A549 treated with Mapracorat at 1 μM for 4 hours (cell line): Measurements from ENCODE around the gene CMTM1. TPM values are rescaled to one million over a fixed set of nuclear protein-coding genes. Genes with fewer than 3 reads are reported as not detected.

ENCODE experiments used
- total RNA-seq: library from RNA; stranded (reverse); fragments of 200-300 nt; extraction: Qiagen RNA extraction; gene quantifications from 5 replicates; pipeline ENCODE4 v1.2.3, GENCODE V29; 2022

Gene CMTM1
- 0.49 to 1.8 TPM (median 1.1 TPM) in 5 replicates for total RNA-seq

DNA sequence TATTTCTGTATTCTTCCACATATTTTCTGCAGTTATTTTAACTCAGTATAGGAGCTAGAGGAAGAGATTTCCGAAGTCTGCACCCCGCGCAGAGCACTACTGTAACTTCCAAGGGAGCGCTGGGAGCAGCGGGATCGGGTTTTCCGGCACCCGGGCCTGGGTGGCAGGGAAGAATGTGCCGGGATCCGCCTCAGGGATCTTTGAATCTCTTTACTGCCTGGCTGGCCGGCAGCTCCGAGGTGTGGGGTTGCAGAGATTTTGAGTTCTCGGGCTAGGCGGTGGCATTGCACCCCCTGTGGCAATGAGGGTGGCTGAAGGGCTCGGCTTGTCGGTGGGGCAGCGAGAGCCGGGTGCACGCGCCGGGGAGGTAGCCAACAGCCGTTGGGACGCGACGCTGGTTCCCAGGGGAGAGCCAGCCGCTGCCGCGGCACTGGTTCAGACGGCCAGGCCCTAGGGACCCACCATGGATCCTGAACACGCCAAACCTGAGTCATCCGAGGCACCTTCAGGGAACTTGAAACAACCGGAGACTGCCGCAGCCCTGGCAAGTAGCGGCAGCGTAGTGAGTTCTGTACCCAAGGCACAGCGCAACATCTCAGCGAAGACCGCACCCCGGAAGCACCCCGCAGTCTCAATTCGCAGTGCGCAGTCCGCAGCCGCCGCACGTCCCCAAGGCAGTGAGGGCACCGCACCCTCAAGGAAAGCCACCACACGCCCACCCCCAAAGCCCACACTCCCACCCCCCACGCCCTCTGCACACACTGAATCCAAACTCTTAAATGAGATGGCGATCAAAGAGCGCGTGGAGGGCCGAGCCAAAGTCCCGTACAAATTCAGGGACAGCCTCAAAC lies at the start of gene CMTM1:
TSS of gene CMTM1 (plus strand) at position 389 of the 851 bp plus-strand sequence. CDS start at position 464, 75 bp downstream.

DNA sequence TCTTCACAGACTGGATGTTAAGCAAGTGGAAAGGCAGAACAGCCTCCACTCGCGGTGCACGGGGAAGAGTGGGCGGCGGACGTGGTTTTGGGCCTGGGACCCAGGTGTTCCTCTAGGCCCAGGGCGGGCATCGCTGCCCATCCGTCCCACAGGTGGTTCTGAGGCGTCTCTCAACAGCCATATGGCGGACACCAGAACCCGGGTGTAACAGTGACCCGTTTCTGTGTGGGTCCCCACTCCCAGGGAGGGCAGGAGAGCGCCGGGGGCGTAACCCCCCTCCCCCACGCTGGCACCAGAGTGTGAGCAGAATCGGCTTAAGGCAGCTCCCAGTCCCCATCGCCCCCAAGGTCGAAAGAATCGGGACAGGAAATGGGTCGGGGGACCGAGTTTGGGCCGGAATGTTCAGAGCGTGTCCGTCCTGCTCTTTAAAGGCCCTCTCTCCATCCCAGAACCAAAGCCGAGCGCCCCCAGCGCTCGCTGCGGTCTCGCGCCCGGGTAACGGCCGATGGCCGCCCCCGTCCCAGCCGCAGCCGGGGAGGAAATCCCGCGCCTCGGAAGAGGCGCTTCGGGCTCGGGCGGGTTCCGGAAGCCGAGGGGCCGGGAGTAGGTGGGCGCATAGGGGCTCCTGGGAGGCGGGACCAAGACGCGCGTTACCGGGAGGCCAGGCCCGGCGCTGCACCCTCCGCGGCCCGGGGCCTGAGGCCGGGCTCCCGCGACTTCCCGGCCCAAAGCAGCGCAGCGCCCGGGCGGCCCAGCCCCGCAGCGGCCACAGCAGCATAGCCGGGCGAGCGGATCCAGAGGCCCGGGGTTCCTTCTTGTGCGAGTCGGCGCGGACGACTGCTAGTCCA lies 16.7 kb upstream of the CMTM1 start, which contains the start of gene TK2:
TSS of gene TK2 (minus strand) at position 839 of the 848 bp plus-strand sequence. CDS start at position 778, 61 bp downstream.

DNA sequence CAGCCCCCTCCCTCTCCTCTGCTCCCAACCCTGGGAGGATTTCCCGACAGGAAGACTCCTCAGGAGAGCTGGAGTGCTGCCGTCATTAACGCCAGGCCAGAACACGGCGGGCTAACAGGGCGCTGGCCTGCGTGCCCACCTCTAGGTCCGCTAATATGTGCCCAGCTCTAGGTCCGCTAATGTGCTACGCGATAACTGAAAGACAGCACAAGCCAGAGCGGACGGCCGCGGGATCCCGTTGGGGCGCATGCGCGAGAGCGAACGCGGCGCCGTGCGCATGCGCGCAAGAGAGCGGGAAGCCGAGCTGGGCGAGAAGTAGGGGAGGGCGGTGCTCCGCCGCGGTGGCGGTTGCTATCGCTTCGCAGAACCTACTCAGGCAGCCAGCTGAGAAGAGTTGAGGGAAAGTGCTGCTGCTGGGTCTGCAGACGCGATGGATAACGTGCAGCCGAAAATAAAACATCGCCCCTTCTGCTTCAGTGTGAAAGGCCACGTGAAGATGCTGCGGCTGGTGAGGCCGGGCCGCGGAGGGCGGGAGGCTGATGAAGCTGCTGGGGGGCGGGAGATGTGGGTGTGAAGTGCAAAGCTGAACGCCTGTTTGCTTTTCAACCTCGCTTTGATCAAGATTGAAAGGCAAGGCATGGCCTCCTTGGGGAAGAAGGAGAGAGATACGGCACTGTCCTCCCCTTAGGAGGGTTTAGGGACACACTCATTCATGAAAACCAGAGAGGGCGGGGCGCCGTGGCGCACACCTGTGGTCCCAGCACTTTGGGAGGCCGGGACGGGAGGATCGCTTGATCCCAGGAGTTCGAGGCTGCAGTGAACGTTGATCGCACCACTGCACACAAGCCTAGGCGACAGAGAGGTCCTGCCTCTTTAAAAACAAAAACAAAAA lies 13.7 kb upstream of the CMTM1 start, which contains the start of gene CKLF:
TSS of gene CKLF (plus strand) at position 291 of the 892 bp plus-strand sequence. CDS start at position 431, 140 bp downstream.

DNA sequence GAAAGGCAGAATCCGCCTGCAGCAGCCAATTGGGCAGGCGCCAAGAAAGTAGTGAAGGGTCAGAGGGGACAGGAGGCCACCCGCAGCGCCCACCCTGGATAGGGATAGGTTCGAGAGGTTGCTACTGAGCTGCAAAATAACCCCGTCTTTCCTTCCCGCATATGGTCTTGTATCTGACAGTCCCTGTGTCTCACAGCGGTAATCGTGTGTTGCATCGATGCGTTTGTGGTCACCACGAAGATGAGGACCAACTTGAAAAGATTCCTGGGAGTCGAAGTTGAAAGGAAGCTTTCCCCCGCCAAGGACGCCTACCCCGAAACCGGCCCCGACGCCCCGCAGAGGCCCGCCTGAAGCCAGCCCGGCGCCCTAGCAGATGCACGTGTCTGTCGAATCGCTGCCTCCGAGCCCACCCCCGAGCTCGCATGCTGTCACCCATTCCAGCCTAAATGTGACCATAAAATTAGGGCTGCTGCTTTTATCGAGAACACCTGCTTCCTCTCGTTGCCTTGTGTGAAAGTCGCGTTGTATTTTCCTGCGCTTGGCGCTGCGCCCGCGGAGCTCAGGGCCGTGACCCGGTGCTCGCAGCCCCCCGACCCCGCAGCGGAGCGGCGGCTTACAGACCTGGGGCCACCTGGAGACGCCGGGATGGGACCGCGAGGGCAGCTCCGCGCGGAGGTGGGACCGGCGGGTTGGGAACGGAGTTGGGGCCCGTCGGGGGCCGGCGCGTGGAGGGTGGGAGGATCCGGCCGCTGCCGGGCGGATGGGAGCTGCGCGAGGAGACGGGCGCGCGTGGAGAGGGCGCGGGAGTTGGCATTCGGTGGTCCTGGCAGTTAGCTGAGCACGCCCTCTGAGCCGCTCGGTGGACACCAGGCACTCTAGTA lies 12.7 kb downstream of the CMTM1 start, which contains the start of gene CMTM2:
TSS of gene CMTM2 (plus strand) at position 813 of the 881 bp plus-strand sequence. CDS start 145 bp downstream, outside the sequence.

DNA sequence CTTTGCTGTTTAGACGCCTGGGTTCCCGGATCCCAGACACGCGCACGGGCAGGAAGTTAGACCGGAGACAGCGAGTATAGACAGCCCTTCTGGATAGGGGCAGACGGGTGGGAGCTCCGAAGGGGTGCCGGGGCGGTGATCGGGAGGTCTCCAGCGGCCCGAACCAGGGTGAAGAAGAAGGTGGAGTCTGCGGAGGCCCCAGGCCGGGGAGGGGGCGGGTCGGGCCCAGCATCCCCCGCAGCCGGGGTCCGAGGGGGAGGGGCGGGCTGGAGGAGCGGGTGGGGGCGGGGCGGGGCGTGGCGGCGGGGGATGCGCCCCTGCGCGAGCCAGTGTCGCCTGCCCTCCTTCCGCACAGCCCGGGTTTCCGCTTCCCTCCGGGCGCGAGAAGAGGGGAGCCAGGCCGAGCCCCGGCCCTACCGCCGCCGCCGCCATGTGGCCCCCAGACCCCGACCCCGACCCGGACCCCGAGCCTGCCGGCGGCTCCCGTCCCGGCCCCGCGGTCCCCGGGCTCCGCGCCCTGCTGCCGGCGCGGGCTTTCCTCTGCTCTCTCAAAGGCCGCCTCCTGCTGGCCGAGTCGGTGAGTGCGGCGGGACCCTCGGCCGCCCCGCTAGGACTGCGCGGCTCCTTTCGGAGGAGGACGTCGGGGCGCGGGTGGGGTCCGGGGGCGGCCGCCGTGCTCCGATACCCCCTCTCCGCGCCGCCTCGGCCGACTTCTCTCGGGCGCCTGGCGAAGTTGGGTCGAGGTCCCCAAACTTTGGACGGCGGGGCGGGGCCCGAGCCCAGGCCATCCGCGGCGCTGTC lies 38.3 kb downstream of the CMTM1 start, which contains the start of gene CMTM3:
TSS of gene CMTM3 (plus strand) at position 329 of the 801 bp plus-strand sequence. CDS start at position 431, 102 bp downstream.

Other genes with a start within 250 kb of the CMTM1 start
- gene CDH5, start 199.7 kb upstream of the CMTM1 start, total RNA-seq, result 0.14 to 0.34 TPM (median 0.19 TPM) in 5 replicates
- 3.7 to 6.7 TPM (median 4.6 TPM) in 5 replicates for gene BEAN1, start 139.1 kb upstream of the CMTM1 start, total RNA-seq
- 16.4 to 19.3 TPM (median 18.4 TPM) in 5 replicates for gene TK2, start 16.3 kb upstream of the CMTM1 start, total RNA-seq
- gene CKLF, start 13.9 kb upstream of the CMTM1 start, total RNA-seq, result 66.9 to 76.0 TPM (median 71.3 TPM) in 5 replicates
- 0.15 TPM in 1 of 5 replicates, not detected in the others for gene CMTM2, start 13.0 kb downstream of the CMTM1 start, total RNA-seq
- 85.6 to 94.6 TPM (median 92.5 TPM) in 5 replicates for gene CMTM3, start 38.3 kb downstream of the CMTM1 start, total RNA-seq
- gene CMTM4, start 130.3 kb downstream of the CMTM1 start, total RNA-seq, result 21.2 to 37.2 TPM (median 33.0 TPM) in 5 replicates
- 41.2 to 52.7 TPM (median 48.3 TPM) in 5 replicates for gene DYNC1LI2, start 185.2 kb downstream of the CMTM1 start, total RNA-seq
- not detected in 5 replicates for gene TERB1, start 235.1 kb downstream of the CMTM1 start, total RNA-seq